Hematopoietic multipotent progenitor cell treated with erythropoietin and hydrocortisone succinate and interleukin-3 and kit ligand, for 17 days (in vitro differentiated cells): ENCODE measurements around the gene DCUN1D1.
"Not testable (repeated sequence)": the region's sequence is repeated elsewhere in the genome, so short reads cannot be mapped to it uniquely, and the experiment has no call there.

Experiments used
- DNase-seq: peaks from one replicate; pipeline ENCODE4 v3.0.0-alpha.2; 2015; ENCODE audit warnings: low spot score

DCUN1D1 gene

DNA sequence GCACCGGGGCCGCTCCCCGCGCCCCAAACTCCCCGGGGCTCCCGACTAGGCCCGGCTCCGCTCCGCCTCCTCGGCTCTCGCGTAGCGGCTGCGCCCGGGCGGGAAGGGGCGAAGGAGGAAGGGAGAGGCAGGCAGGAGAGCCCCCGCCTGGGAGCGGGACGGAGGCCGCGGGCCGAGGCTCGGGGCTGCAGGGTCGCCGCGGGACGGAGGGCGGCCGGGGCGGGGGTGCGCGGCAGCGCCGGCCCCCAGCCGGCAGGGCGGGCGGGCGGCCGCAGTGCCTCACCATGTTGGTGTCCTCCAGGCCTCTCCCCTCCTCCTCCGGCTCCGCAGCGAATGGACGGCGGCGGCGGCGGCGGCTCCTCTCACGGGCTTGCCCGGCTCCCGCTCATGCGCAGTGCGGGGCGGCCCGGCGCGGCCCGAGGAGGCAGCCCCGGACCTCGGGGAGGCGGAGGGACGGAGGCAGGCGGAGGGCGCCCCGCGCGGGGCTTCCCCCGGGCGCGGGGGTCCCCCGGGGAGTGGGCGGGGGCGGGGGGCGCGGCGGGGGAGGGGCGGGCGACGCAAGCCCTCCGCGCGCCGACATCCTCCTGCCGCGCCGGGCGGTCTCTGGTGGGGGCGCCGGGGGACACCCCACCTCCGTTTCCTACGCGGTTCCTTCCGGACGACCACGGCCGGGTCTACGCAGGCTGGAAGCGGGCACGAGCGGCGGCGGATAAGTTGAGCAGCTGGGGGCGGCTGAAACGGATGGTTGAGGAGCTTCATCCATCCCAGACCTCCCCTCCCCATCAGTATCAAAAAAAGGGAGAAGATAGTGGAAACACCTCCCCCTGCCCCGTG lies at the start of gene DCUN1D1:
TSS of gene DCUN1D1 (minus strand) at position 335 of the 834 bp plus-strand sequence. CDS start at position 286, 49 bp downstream.
- DNase-seq: peak; percentile 91

DNA sequence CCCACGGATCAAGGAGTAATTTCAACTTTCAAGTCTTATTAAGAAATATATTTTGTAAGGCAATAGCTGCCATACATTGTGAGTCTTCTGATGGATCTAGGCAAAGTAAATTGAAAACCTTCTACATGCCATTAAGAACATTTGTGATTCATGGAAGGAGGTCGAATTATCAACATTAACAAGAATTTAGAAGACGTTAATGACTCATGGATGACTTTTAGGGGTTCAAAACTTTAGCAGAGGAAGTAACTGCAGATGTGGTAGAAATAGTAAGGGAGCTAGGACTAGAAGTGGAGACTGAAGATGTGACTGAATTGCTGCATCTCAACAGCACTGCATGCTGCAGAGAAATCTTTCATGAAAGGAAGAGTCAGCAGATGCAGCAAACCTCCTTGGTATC lies 48.1 kb upstream of the DCUN1D1 start:
- DNase-seq: no peak

DNA sequence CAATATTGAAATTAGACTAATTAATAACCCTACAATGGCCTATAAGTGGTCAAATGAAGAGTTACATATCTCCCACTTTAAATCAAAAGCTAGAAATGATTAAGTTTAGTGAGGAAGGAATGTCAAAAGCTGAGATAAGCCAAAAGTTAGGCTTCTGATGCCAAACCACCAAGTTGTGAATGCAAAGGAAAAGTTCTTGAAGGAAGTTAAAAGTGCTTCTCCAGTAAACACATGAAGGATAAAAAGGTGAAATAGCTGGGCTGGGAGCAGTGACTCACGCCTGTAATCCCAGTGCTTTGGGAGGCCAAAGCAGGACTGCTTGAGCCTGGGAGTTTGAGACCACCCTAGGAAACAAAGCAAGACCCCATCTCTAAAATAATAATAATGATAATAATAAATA lies 46.9 kb upstream of the DCUN1D1 start:
- no peak for DNase-seq

DNA sequence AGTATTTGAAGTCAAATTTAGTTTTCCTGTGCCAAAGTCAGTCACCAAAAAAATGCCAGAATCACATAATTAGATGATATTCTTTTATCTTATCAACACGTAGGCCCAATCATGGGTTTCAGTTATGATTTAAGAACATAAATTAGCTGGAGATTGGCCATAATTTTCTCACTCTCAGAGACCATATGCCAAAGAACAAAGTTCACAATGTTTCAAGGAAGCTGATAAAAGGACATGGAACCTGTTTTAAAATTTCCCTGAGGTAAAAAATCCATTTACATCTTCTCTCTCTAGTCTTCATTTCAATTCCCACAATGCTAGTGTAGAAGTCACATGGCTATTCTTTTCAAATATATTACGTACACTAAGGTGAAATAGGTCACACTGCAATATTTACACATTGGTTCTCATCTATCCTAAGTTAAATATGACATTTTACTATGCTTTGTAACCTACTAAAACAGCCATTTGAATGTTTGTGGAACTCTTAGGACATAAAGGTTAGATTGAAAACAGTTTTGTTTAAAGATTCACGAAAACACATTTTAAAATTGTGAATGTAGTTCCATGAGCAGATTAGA lies 42.7 kb upstream of the DCUN1D1 start:
- DNase-seq: no peak

DNA sequence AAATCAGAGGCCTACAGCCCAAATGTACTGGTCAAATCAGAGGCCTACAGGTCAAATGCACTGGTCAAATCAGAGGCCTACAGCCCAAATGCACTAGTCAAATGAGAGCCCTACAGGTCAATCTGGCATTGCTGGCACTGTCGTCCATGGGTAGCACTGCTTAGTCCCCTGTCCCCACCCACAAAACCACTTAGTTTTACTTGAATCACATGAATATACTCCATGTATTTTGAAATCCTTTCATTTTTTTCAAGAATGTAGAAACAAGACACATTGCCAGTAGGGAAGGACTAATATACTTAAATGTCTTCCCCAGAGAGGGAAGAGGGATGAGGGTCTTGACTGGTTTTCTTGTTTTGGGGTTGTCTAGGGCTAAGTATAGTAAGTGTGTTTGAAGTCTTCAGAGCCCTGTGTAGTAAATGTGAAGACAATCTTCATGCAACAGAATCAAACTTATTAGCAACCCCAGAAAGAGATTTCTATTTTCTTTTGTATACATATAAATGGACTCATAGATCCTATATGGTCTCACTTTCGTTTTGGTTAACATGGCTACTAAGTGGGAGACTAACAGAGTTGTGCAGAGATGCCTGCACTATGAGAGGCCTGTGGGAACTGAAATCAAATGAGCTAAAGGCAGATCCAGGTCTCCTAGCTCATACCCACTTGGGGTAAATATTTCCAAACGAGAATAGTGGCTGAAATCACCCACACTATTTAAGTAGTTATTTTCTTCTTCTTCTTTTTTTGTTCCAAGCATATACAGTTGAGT lies 38.3 kb upstream of the DCUN1D1 start:
- no peak for DNase-seq

DNA sequence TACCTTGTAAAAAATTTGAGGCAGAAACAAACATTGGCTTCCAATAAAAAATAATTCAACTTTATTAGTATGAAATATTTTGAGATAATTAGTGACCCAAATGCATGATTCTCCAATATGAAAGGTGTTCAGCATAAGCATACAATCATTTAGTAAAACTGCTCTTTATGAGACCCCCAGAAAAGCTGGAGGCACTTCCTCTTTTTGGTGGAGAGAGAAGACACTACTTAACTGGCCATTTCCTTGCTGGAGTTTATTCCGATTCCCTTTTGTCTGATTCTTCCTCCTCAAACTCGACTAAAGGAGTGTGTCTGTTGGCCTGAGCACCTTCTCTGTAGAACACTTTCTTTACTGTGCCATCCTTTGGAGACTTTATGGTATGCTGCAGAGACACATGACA lies 34.8 kb upstream of the DCUN1D1 start:
- no peak for DNase-seq

DNA sequence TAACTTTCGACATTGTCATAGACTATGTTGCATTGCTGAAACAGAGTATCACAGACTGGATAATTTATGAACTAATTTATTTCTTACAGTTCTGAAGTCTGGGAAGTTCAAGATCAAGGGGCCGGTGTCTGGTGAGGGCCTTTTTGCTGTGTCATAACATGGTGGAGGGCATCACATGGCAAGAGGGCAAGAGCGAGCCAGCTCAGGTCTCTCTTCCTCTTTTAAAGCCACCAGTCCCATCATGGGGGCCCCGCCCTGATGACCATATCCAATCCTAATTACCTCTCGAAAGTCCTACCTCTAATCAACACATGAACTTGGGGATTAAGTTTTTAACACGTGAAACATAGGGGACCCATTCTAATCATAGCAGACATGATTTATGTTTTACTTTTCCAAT lies 33.5 kb upstream of the DCUN1D1 start:
- DNase-seq: no peak

DNA sequence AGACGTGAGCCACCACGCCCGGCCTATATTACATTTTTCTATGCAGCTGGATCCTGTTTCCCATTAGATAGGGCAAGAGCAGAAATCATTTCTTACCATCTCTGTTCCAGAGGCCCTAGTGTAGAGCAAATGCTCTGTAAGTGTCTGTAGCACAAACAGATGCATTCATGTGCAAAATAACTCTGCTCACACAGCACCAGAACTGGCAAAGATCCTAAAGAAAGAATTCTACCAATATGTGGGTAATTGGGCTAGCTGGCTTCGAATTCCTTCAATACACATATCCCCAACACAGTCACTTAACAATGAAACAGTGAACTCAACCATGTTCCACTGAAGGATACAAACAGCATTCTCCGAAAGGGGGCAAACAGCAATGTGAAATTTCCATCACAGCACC lies 32.7 kb upstream of the DCUN1D1 start:
- no peak for DNase-seq

DNA sequence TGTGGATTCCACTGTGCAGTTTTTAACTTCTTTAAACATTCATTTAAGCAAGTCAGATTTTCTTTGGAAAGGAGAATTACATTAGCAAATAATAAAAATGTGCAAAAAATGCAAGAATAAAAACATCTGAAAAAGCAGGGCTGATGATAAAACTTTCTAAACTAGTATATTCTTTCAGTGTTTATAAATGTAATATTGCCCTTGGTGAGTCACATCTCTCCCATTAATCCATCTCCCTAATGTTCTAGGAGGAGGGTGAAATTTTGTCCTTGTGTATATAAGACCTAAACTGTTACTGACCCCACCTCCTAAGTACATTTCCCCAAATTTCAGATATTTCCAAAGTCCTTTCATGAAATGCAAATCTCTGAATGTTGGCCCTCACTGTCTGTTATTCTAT lies 28.5 kb upstream of the DCUN1D1 start:
- no peak for DNase-seq

DNA sequence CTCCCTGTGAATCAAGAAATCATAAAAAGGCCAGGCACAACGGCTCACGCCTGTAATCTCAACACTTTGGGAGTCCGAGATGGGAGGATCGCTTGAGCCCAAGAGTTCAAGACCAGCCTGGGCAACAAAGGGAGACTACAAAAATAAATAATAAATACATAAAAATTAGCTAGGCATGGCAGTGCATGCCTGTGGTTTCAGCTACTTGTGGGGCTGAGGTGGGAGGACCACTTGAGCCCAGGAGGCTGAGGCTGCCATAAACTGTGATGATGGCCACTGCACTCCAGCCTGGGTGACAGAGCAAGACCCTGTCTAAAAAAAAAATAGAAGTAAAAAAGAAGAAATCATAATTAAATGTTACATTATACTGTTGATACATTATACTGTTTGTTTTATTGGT lies 28.0 kb upstream of the DCUN1D1 start:
- DNase-seq: no peak

DNA sequence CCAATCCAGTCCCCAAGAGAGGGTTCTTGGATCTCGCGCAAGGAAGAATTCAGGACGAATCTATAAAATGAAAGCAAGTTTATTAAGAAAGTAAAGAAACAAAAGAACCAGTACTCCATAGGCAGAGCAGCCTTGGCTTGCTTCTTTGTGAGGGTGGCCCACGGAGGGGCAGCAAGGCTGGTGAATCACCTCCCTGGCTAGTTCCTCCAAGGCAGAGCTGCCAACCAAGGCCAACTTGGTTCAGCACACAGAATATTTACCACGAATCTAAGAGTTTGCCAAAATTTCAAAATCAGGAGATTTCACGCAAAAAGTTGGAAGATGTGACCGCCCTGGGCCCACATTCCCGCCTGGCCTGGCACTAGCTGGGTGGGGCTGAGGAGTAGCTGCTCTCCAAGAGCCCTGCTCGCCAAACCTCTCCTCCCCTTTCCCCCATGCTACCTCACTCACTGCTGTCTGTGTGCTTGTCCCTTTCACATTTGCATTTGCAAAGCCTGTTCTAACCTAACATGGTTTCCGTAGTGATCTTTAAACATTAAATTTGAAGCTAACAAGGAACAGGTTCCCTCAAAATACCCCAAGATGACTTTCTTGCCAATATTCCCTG lies 26.2 kb upstream of the DCUN1D1 start:
- no peak for DNase-seq

DNA sequence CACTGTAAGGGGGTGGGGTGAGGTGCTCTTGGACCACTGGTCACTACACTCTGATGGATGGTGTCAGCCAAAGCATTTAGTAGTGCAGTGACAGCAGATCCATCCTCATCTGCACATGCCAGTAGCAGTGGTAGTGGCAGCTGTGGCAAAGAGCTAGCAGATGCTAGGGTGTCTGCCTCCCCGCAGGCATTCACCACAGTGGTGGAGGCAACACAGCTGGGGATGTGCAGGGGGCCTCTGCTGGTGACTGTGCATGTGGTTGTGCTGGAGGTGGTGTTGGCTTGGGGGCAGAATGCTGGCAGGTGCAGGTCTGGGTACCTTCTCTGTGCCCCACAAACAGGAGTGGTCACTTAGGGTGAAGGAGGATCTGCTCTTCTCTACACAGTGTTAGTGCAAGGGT lies 19.4 kb upstream of the DCUN1D1 start:
- DNase-seq: no peak

DNA sequence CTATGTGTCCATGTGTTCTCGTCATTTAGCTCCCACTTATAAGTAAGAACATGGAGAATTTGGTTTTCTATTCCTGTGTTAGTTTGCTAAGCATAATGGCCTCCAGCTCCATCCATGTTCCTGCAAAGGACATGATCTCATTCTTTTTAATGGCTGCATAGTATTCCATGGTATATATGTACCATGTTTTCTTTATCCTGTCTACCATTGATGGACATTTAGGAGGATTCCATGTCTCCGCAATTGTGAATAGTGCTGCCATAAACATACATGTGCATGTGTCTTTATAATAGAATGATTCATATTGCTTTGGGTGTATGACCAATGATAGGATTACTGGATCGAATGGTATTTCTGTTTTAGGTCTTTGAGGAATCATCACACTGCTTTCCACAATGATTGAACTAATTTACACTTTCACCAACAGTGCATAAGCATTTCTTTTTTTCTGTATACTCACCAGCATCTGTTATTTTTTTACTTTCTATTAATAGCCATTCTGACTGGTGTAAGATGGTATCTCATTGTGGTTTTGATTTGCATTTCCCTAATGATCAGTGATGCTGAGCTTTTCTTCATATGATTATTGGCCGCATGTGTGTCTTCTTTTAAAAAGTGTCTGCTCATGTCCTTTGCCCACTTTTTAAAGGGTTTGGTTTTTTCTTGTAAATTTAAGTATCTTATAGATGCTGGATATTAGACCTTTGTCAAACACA lies 13.3 kb upstream of the DCUN1D1 start:
- DNase-seq: not testable (repeated sequence)

DNA sequence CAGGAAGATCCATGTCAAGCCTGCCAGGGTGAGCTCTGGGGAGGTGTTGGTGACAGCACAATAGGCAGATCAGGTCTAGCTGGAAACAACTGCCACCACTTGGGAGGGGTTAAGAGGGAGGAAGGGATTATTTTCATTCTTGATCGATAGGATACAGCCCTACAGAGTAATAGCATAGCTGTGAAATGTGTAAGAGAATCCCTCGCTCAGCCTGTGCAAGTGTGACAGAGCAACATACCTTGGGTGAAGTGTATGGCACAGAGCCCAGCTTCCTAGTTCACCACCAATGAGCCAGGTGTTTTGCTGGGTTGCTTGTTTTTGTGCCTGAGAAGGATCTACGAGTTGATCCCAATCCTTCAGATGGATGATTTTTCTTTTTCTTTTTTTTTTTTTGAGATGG lies 9.2 kb upstream of the DCUN1D1 start:
- no peak for DNase-seq

DNA sequence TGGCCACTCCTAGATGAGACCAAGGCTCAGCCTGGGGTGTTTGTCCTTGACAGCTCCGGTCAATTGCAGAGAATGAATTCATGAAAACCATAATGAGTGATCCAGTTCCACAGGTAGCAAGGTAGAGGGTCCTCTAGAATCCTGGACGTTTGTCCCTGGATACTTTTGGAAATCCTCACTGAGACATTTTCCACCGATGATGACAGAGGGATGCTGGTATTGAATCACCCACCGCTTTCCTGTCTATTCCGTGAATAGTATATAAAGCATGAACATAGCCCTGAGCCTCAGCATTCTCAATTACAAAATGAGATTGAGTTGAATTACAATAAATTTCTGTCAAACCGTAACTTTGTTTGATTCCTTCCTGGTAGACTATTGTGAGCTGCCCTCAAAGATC lies 5.7 kb upstream of the DCUN1D1 start:
- DNase-seq: no peak

DNA sequence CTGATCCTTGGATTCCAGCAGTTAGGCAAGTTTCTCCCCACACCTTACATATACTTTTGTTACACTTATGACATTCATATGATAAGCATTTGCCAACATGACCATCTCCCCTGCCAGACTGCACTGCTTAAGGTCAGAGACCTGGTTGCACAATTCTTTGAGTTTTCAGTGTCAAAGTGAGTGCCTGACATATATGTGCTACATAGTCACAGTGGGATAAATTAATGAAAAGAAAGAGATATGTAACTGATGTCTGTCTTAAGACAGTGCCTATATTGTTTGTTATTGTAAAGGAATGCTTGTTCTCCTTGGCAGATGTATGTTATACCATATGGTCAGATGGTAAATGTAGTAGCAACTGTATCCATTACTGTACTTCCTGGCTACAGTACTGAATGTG lies 3.5 kb upstream of the DCUN1D1 start:
- DNase-seq: no peak

DNA sequence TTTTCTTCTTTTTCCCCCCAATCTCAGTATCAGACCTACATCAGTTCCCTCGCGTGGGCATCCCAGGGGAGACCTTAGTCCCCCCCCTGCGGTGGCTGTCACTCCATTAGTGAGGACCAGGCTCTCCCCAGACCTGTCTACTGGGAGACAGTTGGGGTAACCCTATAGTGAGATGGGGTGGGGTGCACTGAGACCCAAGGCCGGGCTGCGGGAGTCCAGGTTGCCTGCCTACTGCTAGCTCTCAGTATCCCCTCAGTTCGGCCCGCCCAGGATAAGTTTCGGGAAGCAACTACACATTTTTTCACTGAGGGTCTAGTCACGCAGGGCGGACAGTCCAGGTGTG lies 671 bp upstream of the DCUN1D1 start:
- DNase-seq: no peak

DNA sequence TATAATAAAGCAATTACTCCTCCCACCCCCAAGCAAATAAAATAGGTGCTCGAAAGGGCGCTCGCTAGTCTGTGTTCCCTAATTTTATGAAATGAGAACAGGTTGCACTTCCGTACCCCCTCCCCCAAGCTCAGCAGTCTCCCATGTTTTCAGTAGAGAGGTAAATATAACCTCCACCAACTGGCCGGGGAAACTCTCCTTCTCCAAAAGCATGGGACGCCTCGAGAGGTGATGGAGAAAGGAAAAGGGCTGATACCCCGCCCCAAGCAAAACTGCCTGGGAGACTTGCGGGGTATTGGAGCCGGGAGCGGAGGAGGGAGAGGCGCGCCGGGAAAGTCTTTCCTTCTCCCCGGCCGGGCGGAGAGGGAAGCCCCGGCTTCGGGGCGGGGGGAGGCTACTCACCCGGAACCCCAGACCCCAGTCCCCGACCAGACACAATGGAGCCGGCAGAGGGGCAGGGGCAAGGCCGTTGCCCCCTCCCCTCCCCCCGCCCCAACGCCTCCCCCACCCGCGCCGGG lies 605 bp downstream of the DCUN1D1 start:
- DNase-seq: peak; percentile 70

DNA sequence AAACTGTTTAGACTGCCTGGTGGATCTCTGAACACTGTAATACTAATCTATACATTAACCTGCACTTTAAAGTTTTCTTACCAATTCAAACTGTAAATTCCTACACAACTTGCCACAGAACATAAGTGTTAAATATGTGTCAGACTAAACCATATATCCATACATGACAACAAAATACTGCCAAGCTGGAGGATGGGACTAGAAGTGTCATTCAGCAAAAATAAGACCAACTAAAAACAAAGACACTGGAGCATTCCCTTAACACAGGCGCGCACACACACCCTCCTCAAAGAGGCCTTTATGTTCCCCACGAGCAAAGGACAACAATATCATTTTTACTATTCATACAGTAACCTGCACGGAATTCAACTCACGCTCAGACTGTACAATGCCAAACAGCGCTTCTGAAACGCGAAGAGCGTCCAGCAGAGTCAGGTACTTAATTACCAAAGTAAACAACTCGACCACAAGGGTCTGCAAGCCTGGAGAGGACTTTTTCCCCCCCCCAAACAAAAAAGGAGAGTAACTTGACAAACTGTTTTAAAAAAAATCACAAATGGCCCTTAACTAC lies 1.1 kb downstream of the DCUN1D1 start:
- DNase-seq: peak; percentile 77

DNA sequence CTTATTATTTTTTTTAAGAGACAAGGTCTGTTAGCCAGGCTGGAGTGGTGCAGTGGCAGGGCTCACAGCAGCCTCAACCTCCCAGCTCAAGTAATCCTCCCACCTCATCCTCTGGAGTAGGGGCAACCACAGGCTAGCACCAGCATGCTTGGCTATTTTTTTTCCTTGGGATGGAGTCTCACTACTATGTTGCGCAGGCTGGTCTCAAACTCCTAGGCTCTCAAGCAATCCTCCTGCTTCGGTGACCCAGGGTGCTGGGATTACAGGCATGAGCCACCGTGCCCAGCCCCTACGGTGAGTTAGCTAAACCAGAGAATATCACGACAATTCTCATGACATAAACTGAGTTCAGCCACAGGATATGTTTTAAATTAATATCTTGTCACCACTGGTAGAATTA lies 2.0 kb downstream of the DCUN1D1 start:
- DNase-seq: no peak

DNA sequence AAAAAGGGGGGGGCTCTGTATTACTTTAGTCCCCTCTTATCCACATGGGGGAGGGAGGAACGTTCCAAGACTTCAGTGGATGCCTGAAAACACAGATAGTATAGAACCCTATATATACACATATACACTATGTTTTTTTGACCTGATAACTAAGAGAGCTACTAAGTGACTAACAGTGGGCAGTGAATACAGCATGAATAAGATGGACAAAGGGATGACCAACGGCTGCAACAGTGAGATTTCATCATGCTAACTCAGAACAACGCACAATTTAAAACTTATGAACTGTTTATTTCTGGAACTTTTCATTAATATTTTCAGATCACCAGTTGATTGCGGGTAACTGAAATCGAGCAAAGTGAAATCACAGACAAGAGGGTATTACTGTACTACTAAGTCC lies 7.3 kb downstream of the DCUN1D1 start:
- DNase-seq: no peak

DNA sequence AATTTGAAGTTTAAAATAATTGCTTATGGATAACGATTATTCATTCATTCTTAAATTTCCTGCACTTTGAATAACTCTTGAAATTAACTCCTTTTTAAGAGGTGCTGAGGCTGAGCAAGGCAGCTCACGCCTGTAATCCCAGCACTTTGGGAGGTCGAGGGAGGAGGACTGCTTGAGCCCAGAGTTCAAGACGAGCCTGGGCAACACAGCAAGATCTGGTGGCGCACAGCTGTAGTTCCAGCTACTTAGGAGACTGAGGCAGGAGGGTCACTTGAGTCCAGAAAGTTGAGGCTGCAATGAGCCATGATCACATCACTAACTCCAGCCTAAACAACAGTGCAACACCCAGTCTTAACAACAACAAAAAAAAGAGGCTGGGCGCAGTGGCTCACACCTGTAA lies 8.0 kb downstream of the DCUN1D1 start:
- no peak for DNase-seq
